CD14-positive monocyte (primary cell): ENCODE measurements around the gene FSHR. TPM values are rescaled to one million over a fixed set of nuclear protein-coding genes. Genes with fewer than 3 reads are reported as not detected.

Experiments used
- DNase-seq, 3 donors: peaks; one replicate each; pipeline ENCODE4 v3.0.0-alpha.2; 2011 to 2022
- H2AFZ ChIP-seq: 2 replicates; pipeline ENCODE4 v1.6.0; 2012; ENCODE audit warnings: mild to moderate bottlenecking, low read depth, low read length, inconsistent platforms; ENCODE audit not compliant: insufficient read depth, poor library complexity, severe bottlenecking
- H3K27ac ChIP-seq, 2 donors: 1 replicate in 1 of 2; 2 replicates in 1 of 2; pipeline ENCODE4 v1.5.1; 2012 to 2013; ENCODE audit warnings: low read length in 2 of 2, control low read depth in 1 of 2, inconsistent platforms in 1 of 2, low read depth in 1 of 2, mild to moderate bottlenecking in 1 of 2
- H3K27me3 ChIP-seq, 2 donors: one replicate each; pipeline versions ENCODE4 v1.6.0 to v1.6.1; 2011 to 2013; ENCODE audit warnings: low read length in 2 of 2; ENCODE audit not compliant: control insufficient read depth in 2 of 2, insufficient read depth in 2 of 2
- H3K36me3 ChIP-seq, 2 donors: replicated peaks in 1 of 2; 1 replicate in 1 of 2; 2 replicates in 1 of 2; pipeline versions ENCODE4 v1.5.1 to v1.6.1; 2012 to 2013; ENCODE audit warnings: low read length in 2 of 2, control low read depth in 1 of 2, inconsistent platforms in 1 of 2, mild to moderate bottlenecking in 1 of 2; ENCODE audit not compliant: insufficient read depth in 2 of 2, control insufficient read depth in 1 of 2
- H3K4me1 ChIP-seq, 2 donors: 1 replicate in 1 of 2; 2 replicates in 1 of 2; pipeline versions ENCODE4 v1.5.1 to v1.6.1; 2012 to 2013; ENCODE audit warnings: low read length in 2 of 2, control low read depth in 1 of 2, inconsistent platforms in 1 of 2, mild to moderate bottlenecking in 1 of 2, moderate library complexity in 1 of 2; ENCODE audit not compliant: insufficient read depth in 2 of 2, control insufficient read depth in 1 of 2
- H3K4me2 ChIP-seq: replicated peaks from 2 replicates; pipeline ENCODE3; 2012; ENCODE audit warnings: low read length, moderate library complexity, mild to moderate bottlenecking; ENCODE audit not compliant: poor library complexity, severe bottlenecking; ENCODE audit errors: extremely low read depth
- H3K4me3 ChIP-seq, 3 experiments: fragments of 200-600 bp in 1 of 3; sonication (generic) in 1 of 3; replicated peaks in 1 of 3; 1 replicate in 2 of 3; 2 replicates in 1 of 3; pipeline ENCODE4 v1.5.1; 2011 to 2013; ENCODE audit warnings: low read length in 3 of 3, mild to moderate bottlenecking in 3 of 3, control low read depth in 2 of 3, low read depth in 2 of 3, inconsistent platforms in 1 of 3, moderate library complexity in 1 of 3
- H3K79me2 ChIP-seq: 2 replicates; pipeline ENCODE4 v1.6.0; 2012; ENCODE audit warnings: mild to moderate bottlenecking, control low read depth, inconsistent platforms, low read length, moderate library complexity; ENCODE audit not compliant: insufficient read depth
- H3K9ac ChIP-seq: 2 replicates; pipeline ENCODE4 v1.6.0; 2017; ENCODE audit warnings: low read length, mild to moderate bottlenecking; ENCODE audit not compliant: insufficient read depth, poor library complexity, severe bottlenecking
- H3K9me3 ChIP-seq, 2 donors: replicated peaks in 1 of 2; 1 replicate in 1 of 2; 2 replicates in 1 of 2; pipeline versions ENCODE4 v1.5.1 to v1.6.1; 2012 to 2013; ENCODE audit warnings: low read length in 2 of 2, control low read depth in 1 of 2; ENCODE audit not compliant: control insufficient read depth in 1 of 2, insufficient read depth in 1 of 2
- H4K20me1 ChIP-seq: 2 replicates; pipeline ENCODE4 v1.6.0; 2012; ENCODE audit warnings: mild to moderate bottlenecking, low read length, control low read depth, moderate library complexity; ENCODE audit not compliant: insufficient read depth
- H3K27ac Mint-ChIP-seq, 7 donors: one replicate each; pipeline ENCODE4 v1.8.0; 2020; ENCODE audit warnings: mild to moderate bottlenecking in 7 of 7, mixed read lengths in 7 of 7, moderate library complexity in 6 of 7, inconsistent platforms in 2 of 7
- H3K27me3 Mint-ChIP-seq, 3 donors: one replicate each; pipeline ENCODE4 v1.8.0; 2021 to 2022; ENCODE audit warnings: low read depth in 3 of 3, mild to moderate bottlenecking in 3 of 3, mixed read lengths in 3 of 3, moderate library complexity in 3 of 3, inconsistent platforms in 1 of 3
- H3K36me3 Mint-ChIP-seq, 2 donors: one replicate each; pipeline ENCODE4 v1.8.0; 2020; ENCODE audit warnings: mixed read lengths in 2 of 2, inconsistent platforms in 1 of 2, mild to moderate bottlenecking in 1 of 2
- H3K4me1 Mint-ChIP-seq: one replicate; pipeline ENCODE4 v1.8.0; 2020; ENCODE audit warnings: mild to moderate bottlenecking, mixed read lengths
- H3K4me3 Mint-ChIP-seq, 2 donors: one replicate each; pipeline ENCODE4 v1.8.0; 2020; ENCODE audit warnings: mild to moderate bottlenecking in 2 of 2, mixed read lengths in 2 of 2, moderate library complexity in 1 of 2
- H3K9me3 Mint-ChIP-seq, 7 donors: one replicate each; pipeline ENCODE4 v1.8.0; 2020 to 2022; ENCODE audit warnings: mixed read lengths in 7 of 7, mild to moderate bottlenecking in 6 of 7, moderate library complexity in 6 of 7, inconsistent platforms in 2 of 7
- WGBS: methylation state at CpG from one replicate; pipeline ENCODE4 v1.1.5; 2013; ENCODE audit warnings: missing lambda C conversion rate; ENCODE audit not compliant: insufficient coverage; 5-methylcytosine and 5-hydroxymethylcytosine counted together
- intact Hi-C, 2 donors: fragments of 100-400 bp; cut with micrococcal nuclease; formaldehyde crosslinking; loops; one replicate each; pipeline versions ENCODE4 v1.15.0 to v1.15.1; 2023
- polyA plus RNA-seq, 3 donors: library from polyadenylated mRNA; depleted of rRNA in 1 of 3; unstranded in 2 of 3; stranded (reverse) in 1 of 3; fragments of 300-500 nt in 2 of 3; fragments of >200 nt in 1 of 3; fragmentation: Illumina TruSeq in 2 of 3; gene quantifications; 1 replicate in 2 of 3; 2 replicates in 1 of 3; pipeline ENCODE4 v1.2.3, GENCODE V29; 2012 to 2021
- TF ChIP-seq, protein P1 (sequence below): fragments of 200-600 bp; IDR thresholded peaks from one replicate; pipeline ENCODE4 v1.8.0; 2022; ENCODE audit warnings: antibody characterized with exemption, mild to moderate bottlenecking

The FSHR gene
- polyA plus RNA-seq, 3 donors: not detected

DNA sequence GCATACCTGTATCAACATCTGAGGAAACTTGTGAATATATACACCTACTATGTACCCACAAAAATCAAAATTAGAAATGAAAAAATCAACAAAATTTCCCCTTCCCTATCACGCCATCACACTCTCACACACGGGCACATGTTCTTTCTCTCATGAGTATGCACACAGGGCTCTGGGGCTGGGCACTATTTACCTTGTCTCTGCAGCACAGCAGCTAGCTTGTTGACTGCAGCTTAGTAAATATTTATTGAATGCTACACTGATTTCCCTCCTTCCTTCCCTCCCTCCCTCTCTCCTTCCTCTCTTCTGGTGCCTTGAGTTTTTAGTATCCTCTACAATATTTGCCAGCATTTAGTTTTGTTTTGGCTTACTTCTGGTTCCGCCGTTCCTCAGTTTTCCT, 216.1 kb downstream of the FSHR start:
- H3K27ac Mint-ChIP-seq: no peak overlapping the region
- TF ChIP-seq, protein P1, sequence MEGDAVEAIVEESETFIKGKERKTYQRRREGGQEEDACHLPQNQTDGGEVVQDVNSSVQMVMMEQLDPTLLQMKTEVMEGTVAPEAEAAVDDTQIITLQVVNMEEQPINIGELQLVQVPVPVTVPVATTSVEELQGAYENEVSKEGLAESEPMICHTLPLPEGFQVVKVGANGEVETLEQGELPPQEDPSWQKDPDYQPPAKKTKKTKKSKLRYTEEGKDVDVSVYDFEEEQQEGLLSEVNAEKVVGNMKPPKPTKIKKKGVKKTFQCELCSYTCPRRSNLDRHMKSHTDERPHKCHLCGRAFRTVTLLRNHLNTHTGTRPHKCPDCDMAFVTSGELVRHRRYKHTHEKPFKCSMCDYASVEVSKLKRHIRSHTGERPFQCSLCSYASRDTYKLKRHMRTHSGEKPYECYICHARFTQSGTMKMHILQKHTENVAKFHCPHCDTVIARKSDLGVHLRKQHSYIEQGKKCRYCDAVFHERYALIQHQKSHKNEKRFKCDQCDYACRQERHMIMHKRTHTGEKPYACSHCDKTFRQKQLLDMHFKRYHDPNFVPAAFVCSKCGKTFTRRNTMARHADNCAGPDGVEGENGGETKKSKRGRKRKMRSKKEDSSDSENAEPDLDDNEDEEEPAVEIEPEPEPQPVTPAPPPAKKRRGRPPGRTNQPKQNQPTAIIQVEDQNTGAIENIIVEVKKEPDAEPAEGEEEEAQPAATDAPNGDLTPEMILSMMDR: no peak
- H3K27ac ChIP-seq: no peak overlapping the region

DNA sequence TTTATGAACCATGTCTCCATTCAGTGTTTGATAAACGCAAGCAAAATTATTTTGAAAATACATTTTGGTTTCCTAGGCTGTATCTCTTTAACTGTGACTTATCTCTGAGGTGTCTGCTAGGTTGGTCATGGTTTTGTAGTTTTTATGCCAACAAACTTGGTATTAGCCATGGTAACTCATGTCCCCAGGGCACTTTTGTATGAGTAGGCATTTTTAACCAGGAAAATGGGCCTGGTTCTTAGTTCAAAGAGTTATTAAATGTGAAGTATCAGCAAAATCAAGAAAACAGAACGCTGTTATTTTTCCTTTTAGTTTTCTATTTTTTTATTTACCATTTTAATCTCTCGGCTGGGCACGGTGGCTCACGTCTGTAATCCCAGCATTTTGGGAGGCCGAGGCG, 219.5 kb downstream of the FSHR start:
- Mint-ChIP-seq H3K36me3 (no peaks in the 10 kb centered on the region), H3K27ac (no peak overlapping the region), H3K4me1 (no peaks in the 10 kb centered on the region), H3K4me3 (no peak overlapping the region), H3K27me3 (peaks cover 0 to 4% (median 2%) of the 10 kb centered on the region in 3 donors), H3K9me3 (no peaks in the 10 kb centered on the region)
- H3K27me3 ChIP-seq: no peaks in the 10 kb centered on the region
- no peak overlapping the region for H2AFZ ChIP-seq
- no peak overlapping the region for H3K27ac ChIP-seq
- TF ChIP-seq, protein P1: no peak
- H3K4me3 ChIP-seq: no peak overlapping the region
- no peak for DNase-seq
- no CpG with 5 or more reads among the region's 7 CpGs for WGBS
- H3K4me2 ChIP-seq: no peak overlapping the region
- H3K36me3 ChIP-seq: no peaks in the 10 kb centered on the region
- no peaks in the 10 kb centered on the region for H4K20me1 ChIP-seq
- no peaks in the 10 kb centered on the region for H3K4me1 ChIP-seq
- intact Hi-C loops: no loop called here
- no peaks in the 10 kb centered on the region for H3K9me3 ChIP-seq
- no peak overlapping the region for H3K9ac ChIP-seq
- H3K79me2 ChIP-seq: no peaks in the 10 kb centered on the region

More for the DNA sequence above, 216.1 kb downstream of the FSHR start:
- Histone ChIP-seq H3K27me3 (no peaks in the 10 kb centered on the region), H3K9me3 (no peaks in the 10 kb centered on the region), H3K4me2 (no peak overlapping the region), H3K4me1 (no peaks in the 10 kb centered on the region), H2AFZ (no peak overlapping the region), H4K20me1 (no peaks in the 10 kb centered on the region), H3K4me3 (no peak overlapping the region), H3K9ac (no peak overlapping the region), H3K36me3 (no peaks in the 10 kb centered on the region), H3K79me2 (no peaks in the 10 kb centered on the region)
- no peaks in the 10 kb centered on the region for H3K36me3 Mint-ChIP-seq
- intact Hi-C loops: no loop called here
- WGBS: 90% methylated on average over 2 of the region's 4 CpGs
- no peaks in the 10 kb centered on the region for H3K4me1 Mint-ChIP-seq
- no peaks in the 10 kb centered on the region for H3K9me3 Mint-ChIP-seq
- peaks cover 0 to 5% (median 0%) of the 10 kb centered on the region in 3 donors for H3K27me3 Mint-ChIP-seq
- no peak overlapping the region for H3K4me3 Mint-ChIP-seq
- no peak for DNase-seq
